Loucy (cell line): ENCODE data around the gene GALNT18.

Experiments
- EZH2phosphoT487 ChIP-seq: fragments of 200-600 bp; IDR thresholded peaks from 2 replicates; pipeline ENCODE4 v1.6.1; 2018; ENCODE audit warnings: antibody characterized with exemption, mild to moderate bottlenecking, moderate library complexity, borderline replicate concordance
- TF ChIP-seq, protein P1 (sequence below): fragments of 200-600 bp; sonication (generic); conservative IDR thresholded peaks from 2 replicates; pipeline ENCODE4 v1.5.1; 2014; ENCODE audit warnings: mild to moderate bottlenecking, antibody characterized with exemption, low read length

DNA sequence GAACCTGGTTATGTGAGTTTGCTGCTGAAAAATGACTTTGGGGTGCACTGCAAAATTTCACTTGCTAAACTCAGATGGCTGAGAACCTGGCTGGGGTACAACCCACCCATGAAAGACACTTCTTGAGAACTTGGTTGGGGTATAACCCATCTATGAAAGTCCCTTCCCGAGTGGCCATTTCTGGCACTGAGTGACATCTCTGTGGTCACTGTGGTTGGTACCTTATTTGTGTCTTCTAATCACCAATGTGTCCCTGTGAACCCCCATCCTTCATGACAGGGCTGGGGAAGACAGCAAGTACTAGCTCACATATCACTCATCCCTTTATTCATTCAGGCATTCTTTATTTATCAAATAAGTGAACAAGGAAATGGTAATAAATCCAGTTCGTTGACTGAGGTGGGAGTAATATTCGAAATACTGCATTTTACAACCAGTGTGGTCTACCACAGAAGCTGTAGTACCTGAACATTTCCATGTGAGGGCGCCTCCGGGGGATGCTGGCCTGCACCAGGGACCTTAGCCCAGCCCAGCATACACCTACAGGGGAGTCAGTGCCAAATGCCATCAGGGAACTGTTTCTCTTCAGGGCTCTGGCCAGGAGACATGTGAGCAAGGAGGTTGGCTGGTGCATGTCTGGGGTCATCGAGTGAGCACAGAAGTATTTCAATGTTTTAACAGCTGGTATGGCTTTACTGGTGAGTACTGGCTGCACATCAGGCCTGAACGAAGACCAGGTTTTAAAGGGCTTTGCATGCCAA is 390.8 kb downstream of the GALNT18 start:
- TF ChIP-seq, protein P1, sequence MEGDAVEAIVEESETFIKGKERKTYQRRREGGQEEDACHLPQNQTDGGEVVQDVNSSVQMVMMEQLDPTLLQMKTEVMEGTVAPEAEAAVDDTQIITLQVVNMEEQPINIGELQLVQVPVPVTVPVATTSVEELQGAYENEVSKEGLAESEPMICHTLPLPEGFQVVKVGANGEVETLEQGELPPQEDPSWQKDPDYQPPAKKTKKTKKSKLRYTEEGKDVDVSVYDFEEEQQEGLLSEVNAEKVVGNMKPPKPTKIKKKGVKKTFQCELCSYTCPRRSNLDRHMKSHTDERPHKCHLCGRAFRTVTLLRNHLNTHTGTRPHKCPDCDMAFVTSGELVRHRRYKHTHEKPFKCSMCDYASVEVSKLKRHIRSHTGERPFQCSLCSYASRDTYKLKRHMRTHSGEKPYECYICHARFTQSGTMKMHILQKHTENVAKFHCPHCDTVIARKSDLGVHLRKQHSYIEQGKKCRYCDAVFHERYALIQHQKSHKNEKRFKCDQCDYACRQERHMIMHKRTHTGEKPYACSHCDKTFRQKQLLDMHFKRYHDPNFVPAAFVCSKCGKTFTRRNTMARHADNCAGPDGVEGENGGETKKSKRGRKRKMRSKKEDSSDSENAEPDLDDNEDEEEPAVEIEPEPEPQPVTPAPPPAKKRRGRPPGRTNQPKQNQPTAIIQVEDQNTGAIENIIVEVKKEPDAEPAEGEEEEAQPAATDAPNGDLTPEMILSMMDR, result peak; percentile 84
- no peak for TF ChIP-seq EZH2phosphoT487
